ENCODE measurements around the gene BOD1L1. TPM values are rescaled to one million over a fixed set of nuclear protein-coding genes. Genes with fewer than 3 reads are reported as not detected.

BOD1L1 gene
- total and polyA plus RNA-seq, 2 of the 8 experiments (the other 6 are each of a cell fraction or from before 2014, with no cell fraction given): 6.8 to 39.3 TPM

GRCh38 chr4:13533670-13534343 lies 93.7 kb downstream of the BOD1L1 start:
- CTCF ChIA-PET (ENCODE audit: partially characterized antibody): interaction anchor here (0.8 to 13.6 kb wide), 10 partner anchors 8 to 333 kb away, joined by 3 to 132 read pairs (median 4); partner anchors contain the start of gene NKX3-2
- H2BK5ac ChIP-seq (ENCODE audit: low read depth, low read length): no peak overlapping the region

More at GRCh38 chr4:13533670-13534343, 93.7 kb downstream of the BOD1L1 start:
- Histone ChIP-seq H3K4ac (replicated peaks; ENCODE audit: insufficient read length, low read depth, low read length) (no peak overlapping the region), H3K36me3 (ENCODE audit: control insufficient read depth in 2 of 4, insufficient read depth in 4 of 4, low read length in 3 of 4) (no peaks in the 10 kb centered on the region), H3K4me3 (ENCODE audit: extremely low read depth in 1 of 4, insufficient read depth in 2 of 4, low read depth in 3 of 4, low read length in 4 of 4) (peak overlapping the region in 1 of 4 experiments; percentile 34; a peak in 1 of 8 replicates), H2BK12ac (ENCODE audit: low read depth, low read length) (peak overlapping the region; percentile 35; the same call in 1 of the 2 replicates), H3K79me2 (ENCODE audit: control insufficient read depth in 1 of 2, insufficient read depth in 2 of 2, low read length in 2 of 2) (no peaks in the 10 kb centered on the region), H3K56ac (replicated peaks; ENCODE audit: insufficient read length, low read depth, low read length) (no peak overlapping the region), H3K79me1 (ENCODE audit: low read depth, low read length) (no peaks in the 10 kb centered on the region), H3K27ac (ENCODE audit: low read depth, low read length) (no peak overlapping the region), H4K91ac (replicated peaks; ENCODE audit: insufficient read length, low read length) (no peak overlapping the region), H2BK15ac (ENCODE audit: low read length) (no peak overlapping the region), H3K23me2 (ENCODE audit: low read depth, low read length) (peaks cover 4% of the 10 kb centered on the region), H3K23ac (ENCODE audit: insufficient read length) (no peak overlapping the region), H4K20me1 (replicated peaks in 1 of 2; ENCODE audit: control insufficient read depth in 1 of 2, insufficient read depth in 2 of 2, low read length in 2 of 2) (peaks cover 10 to 38% of the 10 kb centered on the region in 2 experiments), H3K9ac (replicated peaks in 1 of 4; ENCODE audit: extremely low read depth in 1 of 4, low read depth in 3 of 4, low read length in 3 of 4) (no peak overlapping the region), H3K4me2 (ENCODE audit: insufficient read depth in 1 of 2, low read depth in 2 of 2, low read length in 2 of 2) (peak overlapping the region; percentile 33 to 52; a peak in 2 of 4 replicates), H2AK5ac (ENCODE audit: low read depth, low read length) (0 out of 2 replicates have a peak overlapping the region, but pooled peaks have one; percentile 26), H4K5ac (ENCODE audit: insufficient read length, low read depth, low read length) (no peak overlapping the region), H3K9me3 (ENCODE audit: insufficient read depth in 2 of 2, low read depth in 1 of 2, low read length in 1 of 2) (peaks cover 0 to 3% of the 10 kb centered on the region in 2 experiments; a peak in 2 of 4 replicates), H3K4me1 (replicated peaks in 1 of 4; ENCODE audit: control insufficient read depth in 3 of 4, insufficient read depth in 4 of 4, low read length in 3 of 4) (peaks cover 18 to 46% (median 20%) of the 10 kb centered on the region in 4 experiments), H2BK20ac (ENCODE audit: low read length) (peak overlapping the region; percentile 61; the same call in 1 of the 2 replicates), H3K14ac (ENCODE audit: insufficient read length) (no peak overlapping the region), H3K27me3 (replicated peaks in 1 of 4; ENCODE audit: control insufficient read depth in 3 of 4, extremely low read depth in 1 of 4, insufficient read depth in 3 of 4, low read length in 3 of 4) (peaks cover 89 to 100% (median 98%) of the 10 kb centered on the region in 4 experiments), H2BK120ac (replicated peaks; ENCODE audit: low read depth, low read length) (no peak overlapping the region), H3K18ac (ENCODE audit: extremely low read depth, low read length) (no peak overlapping the region), H2AFZ (ENCODE audit: low read length) (no peak overlapping the region), H4K8ac (ENCODE audit: extremely low read depth, insufficient read depth, low read length) (no peak overlapping the region)
- DNase-seq (ENCODE audit: low read depth in 1 of 2, low spot score in 2 of 2) (no peak), FAIRE-seq (no peak)
- POLR2A ChIA-PET (ENCODE audit: partially characterized antibody): interaction anchor here (0.9 to 1.8 kb wide), 6 partner anchors 8 to 50 kb away, joined by 3 to 6 read pairs (median 3); partner anchors contain the start of gene NKX3-2
- TF ChIP-seq SIN3A (conservative IDR thresholded peaks at IDR 0.05 in 1 of 2, IDR thresholded peaks at IDR 0.05 in 1 of 2; ENCODE audit: low read depth in 1 of 2, low read length in 2 of 2) (0 out of 4 replicates have a peak, but pooled peaks of 1 of the 2 experiments have one; percentile 20), RNF2 (IDR thresholded peaks at IDR 0.05; ENCODE audit: borderline replicate concordance, low read depth, low read length, missing control alignments, poor library complexity, severe bottlenecking) (peak; percentile 62), POLR2A (IDR thresholded peaks at IDR 0.05; ENCODE audit: control extremely low read depth in 1 of 2, low read depth in 2 of 2, low read length in 2 of 2) (no peak)
- WGBS, 2 experiments (ENCODE audit: extremely low coverage in 1 of 2, insufficient coverage in 1 of 2, insufficient read length in 1 of 2, insufficient replicate concordance in 2 of 2, low coverage in 1 of 2, low lambda C conversion rate in 2 of 2, missing lambda C conversion rate in 1 of 2): 10% methylated on average over 13 of the region's 13 CpGs; no CpG with 5 or more reads in 1 of the 2 experiments

Measured in H1 (cell line).